IMR-90 (cell line): ENCODE measurements around the gene CELSR1.

Experiments
- BHLHE40 ChIP-seq: fragments of 150-350 bp; IDR thresholded peaks from 2 replicates; pipeline ENCODE4 v1.6.1; 2016; ENCODE audit warnings: mild to moderate bottlenecking, low read depth, low read length
- CEBPB ChIP-seq: IDR thresholded peaks from 2 replicates; pipeline ENCODE4 v1.6.1; 2012; ENCODE audit warnings: low read depth, low read length, improper control_type of control experiment
- MAZ ChIP-seq: IDR thresholded peaks from 2 replicates; pipeline ENCODE4 v1.6.1; 2012; ENCODE audit warnings: low read depth, mild to moderate bottlenecking, low read length, improper control_type of control experiment, moderate library complexity, borderline replicate concordance
- MXI1 ChIP-seq: IDR thresholded peaks from 2 replicates; pipeline ENCODE4 v1.6.1; 2012; ENCODE audit warnings: low read depth, mild to moderate bottlenecking, low read length, moderate library complexity, borderline replicate concordance
- POLR2A ChIP-seq: IDR thresholded peaks from 2 replicates; pipeline ENCODE4 v1.6.1; 2012; ENCODE audit warnings: mild to moderate bottlenecking, low read depth, low read length
- RAD21 ChIP-seq: IDR thresholded peaks from 2 replicates; pipeline ENCODE4 v1.6.1; 2012; ENCODE audit warnings: low read length, improper control_type of control experiment
- RCOR1 ChIP-seq: IDR thresholded peaks from 2 replicates; pipeline ENCODE4 v1.6.1; 2012; ENCODE audit warnings: mild to moderate bottlenecking, low read length, improper control_type of control experiment; ENCODE audit not compliant: insufficient replicate concordance
- RFX5 ChIP-seq: IDR thresholded peaks from 2 replicates; pipeline ENCODE4 v1.8.0; 2012; ENCODE audit warnings: low read depth, mild to moderate bottlenecking, low read length, moderate library complexity
- SMC3 ChIP-seq: fragments of 150-350 bp; IDR thresholded peaks from 2 replicates; pipeline ENCODE4 v1.6.1; 2016; ENCODE audit warnings: low read depth, mild to moderate bottlenecking, antibody characterized with exemption, low read length, moderate library complexity
- TF ChIP-seq, protein P1 (sequence below): conservative IDR thresholded peaks from 2 replicates; pipeline ENCODE4 v1.5.1; 2012; ENCODE audit warnings: mild to moderate bottlenecking, low read depth, low read length, improper control_type of control experiment
- TF ChIP-seq, protein P2 (sequence below): fragments of 150-350 bp; IDR thresholded peaks from 2 replicates; pipeline ENCODE4 v1.6.1; 2017; ENCODE audit warnings: mild to moderate bottlenecking, antibody characterized with exemption, low read length, low read depth
- TF ChIP-seq, protein P3 (sequence below): fragments of 150-350 bp; IDR thresholded peaks from 2 replicates; pipeline ENCODE4 v1.6.1; 2016; ENCODE audit warnings: low read depth, mild to moderate bottlenecking, low read length, moderate library complexity, borderline replicate concordance

DNA sequence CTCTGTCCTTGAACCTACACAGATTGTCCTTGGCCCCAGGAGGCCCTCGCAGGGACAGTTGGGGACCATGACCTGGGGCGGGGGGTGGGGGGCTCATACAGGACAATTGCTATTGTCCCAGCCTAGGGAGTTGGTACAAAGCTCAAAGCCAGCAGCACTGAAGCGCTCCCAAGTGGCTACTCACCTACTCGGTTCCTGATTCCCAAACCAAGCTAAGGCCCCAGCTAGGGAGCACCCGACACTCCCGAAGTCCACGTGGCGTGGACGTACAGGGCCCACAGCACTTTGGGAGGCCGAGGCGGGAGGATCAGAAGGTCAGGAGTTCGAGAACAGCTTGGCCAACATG is 80.6 kb downstream of the CELSR1 start:
- TF ChIP-seq POLR2A (no peak), RCOR1 (no peak), RAD21 (no peak), MAZ (no peak), SMC3 (no peak), MXI1 (no peak), CEBPB (no peak), RFX5 (no peak), BHLHE40 (no peak)
- TF ChIP-seq, protein P1, sequence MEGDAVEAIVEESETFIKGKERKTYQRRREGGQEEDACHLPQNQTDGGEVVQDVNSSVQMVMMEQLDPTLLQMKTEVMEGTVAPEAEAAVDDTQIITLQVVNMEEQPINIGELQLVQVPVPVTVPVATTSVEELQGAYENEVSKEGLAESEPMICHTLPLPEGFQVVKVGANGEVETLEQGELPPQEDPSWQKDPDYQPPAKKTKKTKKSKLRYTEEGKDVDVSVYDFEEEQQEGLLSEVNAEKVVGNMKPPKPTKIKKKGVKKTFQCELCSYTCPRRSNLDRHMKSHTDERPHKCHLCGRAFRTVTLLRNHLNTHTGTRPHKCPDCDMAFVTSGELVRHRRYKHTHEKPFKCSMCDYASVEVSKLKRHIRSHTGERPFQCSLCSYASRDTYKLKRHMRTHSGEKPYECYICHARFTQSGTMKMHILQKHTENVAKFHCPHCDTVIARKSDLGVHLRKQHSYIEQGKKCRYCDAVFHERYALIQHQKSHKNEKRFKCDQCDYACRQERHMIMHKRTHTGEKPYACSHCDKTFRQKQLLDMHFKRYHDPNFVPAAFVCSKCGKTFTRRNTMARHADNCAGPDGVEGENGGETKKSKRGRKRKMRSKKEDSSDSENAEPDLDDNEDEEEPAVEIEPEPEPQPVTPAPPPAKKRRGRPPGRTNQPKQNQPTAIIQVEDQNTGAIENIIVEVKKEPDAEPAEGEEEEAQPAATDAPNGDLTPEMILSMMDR: no peak
- TF ChIP-seq, protein P2, sequence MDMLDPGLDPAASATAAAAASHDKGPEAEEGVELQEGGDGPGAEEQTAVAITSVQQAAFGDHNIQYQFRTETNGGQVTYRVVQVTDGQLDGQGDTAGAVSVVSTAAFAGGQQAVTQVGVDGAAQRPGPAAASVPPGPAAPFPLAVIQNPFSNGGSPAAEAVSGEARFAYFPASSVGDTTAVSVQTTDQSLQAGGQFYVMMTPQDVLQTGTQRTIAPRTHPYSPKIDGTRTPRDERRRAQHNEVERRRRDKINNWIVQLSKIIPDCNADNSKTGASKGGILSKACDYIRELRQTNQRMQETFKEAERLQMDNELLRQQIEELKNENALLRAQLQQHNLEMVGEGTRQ: no peak
- TF ChIP-seq, protein P3, sequence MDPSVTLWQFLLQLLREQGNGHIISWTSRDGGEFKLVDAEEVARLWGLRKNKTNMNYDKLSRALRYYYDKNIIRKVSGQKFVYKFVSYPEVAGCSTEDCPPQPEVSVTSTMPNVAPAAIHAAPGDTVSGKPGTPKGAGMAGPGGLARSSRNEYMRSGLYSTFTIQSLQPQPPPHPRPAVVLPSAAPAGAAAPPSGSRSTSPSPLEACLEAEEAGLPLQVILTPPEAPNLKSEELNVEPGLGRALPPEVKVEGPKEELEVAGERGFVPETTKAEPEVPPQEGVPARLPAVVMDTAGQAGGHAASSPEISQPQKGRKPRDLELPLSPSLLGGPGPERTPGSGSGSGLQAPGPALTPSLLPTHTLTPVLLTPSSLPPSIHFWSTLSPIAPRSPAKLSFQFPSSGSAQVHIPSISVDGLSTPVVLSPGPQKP: no peak
